HG02623 (cell line): ENCODE data around the gene RALGPS1.

Experiments used
- ATAC-seq: cut with Tn5 transposase; IDR thresholded peaks from one replicate; pipeline ENCODE4 v1.9.1; 2021; ENCODE audit warnings: moderate library complexity; ENCODE audit not compliant: unreplicated experiment

The RALGPS1 gene

DNA sequence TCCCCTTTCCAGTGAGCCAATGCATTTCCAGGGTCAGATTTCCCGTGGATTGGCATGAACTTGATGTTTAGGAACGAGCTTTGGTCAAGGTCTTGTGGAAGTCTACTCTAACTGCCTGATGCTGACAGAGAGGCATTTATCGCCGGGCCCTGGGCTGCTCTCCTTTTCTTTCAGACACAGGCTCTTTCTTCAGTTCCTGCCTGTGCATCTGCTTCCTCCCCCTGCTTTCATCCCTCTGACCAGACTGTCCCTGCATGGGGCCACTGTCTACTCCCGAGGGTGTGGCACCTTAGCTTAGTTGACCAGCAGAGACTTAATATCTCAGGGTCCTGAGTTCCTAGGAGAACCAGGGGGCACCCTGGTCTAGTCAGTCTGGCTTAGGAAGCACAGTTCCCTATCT is 41.2 kb downstream of the RALGPS1 start:
- no peak for ATAC-seq

GRCh38 chr9:126956917-126957686 is 42.5 kb downstream of the RALGPS1 start:
- ATAC-seq, result no peak

DNA sequence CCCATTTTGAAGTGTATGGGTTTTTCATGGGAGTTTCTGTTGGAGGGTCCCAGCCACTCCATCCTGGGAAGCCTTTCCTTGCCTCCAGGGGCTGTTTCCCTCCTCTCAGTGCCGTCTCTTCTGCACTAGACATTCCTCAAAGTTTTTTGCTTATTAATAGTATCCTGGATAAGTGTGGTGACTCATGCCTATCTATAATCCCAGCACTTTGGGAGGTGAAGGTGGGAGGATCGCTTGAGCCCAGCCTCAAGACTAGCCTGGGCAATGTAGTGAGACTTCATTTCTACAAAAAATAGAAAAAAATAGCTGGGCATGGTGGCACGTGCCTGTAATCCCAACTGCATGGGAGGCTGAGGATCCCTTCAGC is 43.1 kb downstream of the RALGPS1 start:
- no peak for ATAC-seq

GRCh38 chr9:126959336-126959735 is 44.8 kb downstream of the RALGPS1 start:
- no peak for ATAC-seq

DNA sequence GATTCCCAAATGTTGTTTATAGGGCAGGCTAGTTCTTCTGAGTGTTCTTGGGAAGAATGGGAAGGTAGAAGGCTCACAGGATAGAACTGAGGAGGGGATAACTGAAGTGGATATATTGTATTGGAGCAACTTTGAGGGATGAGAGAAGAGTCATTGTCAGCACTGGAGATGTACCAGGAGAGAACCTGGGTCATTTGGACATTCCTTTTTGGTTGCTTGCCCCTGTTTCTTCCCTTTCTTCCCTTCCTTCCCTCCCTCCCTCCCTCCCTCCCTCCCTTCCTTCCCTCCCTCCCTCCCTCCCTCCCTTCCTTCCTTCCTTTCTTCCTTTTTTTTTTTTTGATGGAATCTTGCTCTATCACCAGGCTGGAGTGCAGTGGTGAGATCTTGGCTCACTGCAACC is 45.3 kb downstream of the RALGPS1 start:
- ATAC-seq, result no peak

DNA sequence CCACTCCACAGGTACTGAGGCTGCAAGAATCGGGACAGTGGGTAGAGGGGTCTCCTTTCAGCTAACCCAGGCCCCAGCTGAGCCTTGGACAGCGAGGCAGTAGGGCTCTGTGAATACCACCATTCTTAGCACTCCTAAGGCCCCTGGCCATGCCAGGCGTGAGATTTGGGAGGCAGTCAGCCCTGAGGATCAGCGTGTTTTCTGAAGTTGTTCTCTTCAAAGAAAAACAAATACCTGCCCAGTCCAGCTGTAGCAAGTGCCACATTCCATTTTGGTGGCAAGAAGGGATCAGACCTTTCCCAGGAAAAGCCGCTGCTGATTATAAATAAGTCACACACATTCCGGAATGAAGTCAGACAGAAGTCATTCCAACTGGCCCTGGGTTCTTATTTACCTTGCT is 47.8 kb downstream of the RALGPS1 start:
- no peak for ATAC-seq

DNA sequence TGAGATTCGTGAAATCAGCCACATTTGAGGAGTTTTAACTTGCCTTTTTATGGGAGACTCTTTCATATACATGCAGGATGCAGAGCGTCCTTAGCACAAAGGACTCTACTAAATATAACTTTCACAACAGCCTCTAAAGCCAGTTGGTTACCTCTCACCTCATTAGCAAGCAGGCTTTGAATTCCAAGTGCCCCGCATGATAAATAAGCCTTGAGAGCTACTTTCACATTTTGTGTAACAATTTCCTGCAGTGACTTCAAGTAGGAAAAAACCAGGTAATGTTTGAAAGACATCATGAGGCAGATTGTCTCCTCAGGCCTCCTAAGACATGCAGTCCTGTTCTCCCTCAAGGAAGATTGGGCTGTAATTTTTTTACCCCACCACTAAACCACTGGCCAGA is 50.5 kb downstream of the RALGPS1 start:
- ATAC-seq, result no peak

DNA sequence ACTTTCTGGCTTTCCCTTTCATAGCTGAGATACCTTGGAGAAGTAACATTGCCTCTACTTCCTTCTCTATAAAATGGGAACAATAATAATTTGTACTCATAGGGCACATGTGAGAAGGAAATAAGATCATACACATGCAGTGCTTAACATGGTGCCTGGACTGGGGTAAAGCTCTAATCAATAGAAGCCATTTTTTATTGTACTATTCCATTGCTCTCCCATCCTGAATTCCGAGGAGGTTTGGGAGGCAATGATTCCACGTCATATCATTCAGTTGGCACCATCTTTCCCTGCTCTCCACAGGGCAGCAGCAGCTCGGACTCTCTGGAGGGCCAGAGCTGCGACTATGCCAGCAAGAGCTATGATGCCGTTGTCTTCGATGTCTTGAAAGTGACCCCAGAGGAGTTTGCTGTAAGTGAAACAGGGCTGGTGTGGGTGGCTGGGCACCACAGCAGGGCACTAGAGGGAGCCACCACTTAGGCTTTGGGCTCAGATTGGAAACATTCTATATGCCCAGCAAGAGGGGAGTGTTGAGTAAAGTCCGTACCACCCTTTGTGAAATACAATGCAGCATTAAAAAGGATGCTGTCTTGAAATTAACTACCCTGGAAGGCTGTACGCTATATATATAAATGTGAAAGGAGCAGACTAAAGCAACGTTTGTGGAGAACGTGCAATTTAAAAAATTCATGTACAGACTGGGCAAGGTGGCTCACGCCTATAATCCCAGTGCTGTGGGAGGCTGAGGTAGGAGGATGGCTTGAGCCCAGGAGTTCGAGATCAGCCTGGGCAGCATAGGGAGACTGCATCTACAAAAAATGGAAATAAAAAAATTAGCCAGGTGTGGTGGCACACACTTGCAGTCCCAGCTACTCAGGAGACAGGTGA is 51.2 kb downstream of the RALGPS1 start:
- ATAC-seq, result no peak

DNA sequence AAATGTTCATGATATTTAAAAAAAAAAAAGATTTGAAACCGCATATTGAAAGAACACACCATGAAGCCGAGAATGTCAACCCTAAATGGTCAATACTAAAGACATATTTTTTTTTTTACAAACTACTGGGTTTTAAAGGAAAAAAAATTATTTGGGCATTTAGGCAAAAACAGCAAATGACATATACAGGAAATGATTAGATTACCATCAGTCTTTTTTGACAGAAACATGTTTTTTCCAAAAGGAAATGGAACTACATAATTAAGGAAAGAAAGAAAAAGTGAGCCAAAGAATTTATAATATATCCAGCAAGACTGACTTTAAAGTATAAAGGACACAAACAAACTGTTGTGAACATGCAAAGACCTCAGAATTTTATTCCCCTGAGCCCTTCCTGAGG is 56.7 kb downstream of the RALGPS1 start:
- ATAC-seq, result no peak

GRCh38 chr9:126973651-126974529 is 59.3 kb downstream of the RALGPS1 start:
- no peak for ATAC-seq

- ATAC-seq, result no peak
These were observed 60.0 kb downstream of the RALGPS1 start for GRCh38 chr9:126974594-126974993.

- ATAC-seq, result no peak
These were observed 61.0 kb downstream of the RALGPS1 start for GRCh38 chr9:126975327-126976220.

DNA sequence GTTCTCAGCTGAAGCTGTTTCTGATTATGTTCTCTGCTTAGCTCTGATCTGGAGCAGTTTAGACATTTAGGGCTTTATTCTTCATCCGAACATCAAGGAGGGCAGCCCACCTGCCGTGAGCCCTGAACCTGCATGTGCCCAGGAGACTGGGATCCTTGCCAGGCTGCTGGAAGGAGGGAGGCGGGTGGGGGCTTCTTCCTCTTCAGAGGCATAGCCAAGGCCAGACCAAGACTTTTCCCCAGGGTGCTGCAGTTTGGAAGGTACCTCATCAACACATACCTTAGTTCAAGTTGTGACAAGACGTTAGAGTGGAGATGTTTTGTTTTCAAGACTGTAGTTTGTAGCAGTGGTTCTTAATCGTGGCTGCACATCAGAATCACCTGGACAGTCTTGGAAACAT is 64.9 kb downstream of the RALGPS1 start:
- no peak for ATAC-seq

DNA sequence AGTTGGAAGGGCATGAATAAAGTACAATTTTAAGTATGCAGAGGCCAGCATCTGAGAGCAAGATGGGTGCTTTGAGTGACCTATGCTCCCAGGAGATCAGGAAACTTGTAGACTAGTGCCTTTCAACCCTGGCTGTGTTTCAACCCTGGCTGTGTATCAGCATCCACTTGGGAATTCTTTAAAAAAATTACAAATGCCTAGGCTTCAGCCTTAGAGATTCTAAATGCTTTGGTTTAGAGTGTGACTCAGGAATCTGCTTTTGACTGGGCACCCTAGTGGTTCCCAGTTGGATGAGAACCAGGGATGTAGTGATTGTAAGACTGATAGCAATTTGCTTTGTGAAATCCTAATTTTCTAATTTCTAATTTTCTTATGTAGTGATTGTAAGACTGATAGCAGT is 65.6 kb downstream of the RALGPS1 start:
- ATAC-seq, result no peak

GRCh38 chr9:126981218-126981617 is 66.6 kb downstream of the RALGPS1 start:
- ATAC-seq, result no peak

GRCh38 chr9:126982215-126983002 is 67.8 kb downstream of the RALGPS1 start:
- ATAC-seq, result no peak

GRCh38 chr9:126983767-126984166 is 69.2 kb downstream of the RALGPS1 start:
- ATAC-seq, result no peak

DNA sequence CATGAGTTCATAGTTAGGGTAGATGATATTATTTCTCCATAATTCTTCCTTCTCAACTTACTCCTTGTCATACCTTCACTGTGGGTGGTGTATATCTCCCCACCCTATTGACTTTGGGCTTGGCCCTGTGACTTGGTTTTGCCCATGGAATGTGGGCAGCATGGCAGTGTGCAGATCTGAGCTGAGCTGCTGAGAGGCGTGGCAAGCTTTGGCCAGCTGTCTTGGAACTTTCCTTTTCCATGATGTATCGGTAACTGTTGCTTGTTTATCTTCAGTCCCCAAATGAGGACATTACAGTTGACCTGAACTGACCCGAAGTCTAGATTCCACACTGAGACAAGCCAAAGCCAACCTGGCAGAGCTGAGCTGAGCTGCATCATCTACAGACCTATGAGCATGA is 70.4 kb downstream of the RALGPS1 start:
- no peak for ATAC-seq

- ATAC-seq, result no peak
These were observed 71.4 kb downstream of the RALGPS1 start for GRCh38 chr9:126985870-126986498.
